ENCODE measurements around the gene PLEKHN1.

The PLEKHN1 gene

DNA sequence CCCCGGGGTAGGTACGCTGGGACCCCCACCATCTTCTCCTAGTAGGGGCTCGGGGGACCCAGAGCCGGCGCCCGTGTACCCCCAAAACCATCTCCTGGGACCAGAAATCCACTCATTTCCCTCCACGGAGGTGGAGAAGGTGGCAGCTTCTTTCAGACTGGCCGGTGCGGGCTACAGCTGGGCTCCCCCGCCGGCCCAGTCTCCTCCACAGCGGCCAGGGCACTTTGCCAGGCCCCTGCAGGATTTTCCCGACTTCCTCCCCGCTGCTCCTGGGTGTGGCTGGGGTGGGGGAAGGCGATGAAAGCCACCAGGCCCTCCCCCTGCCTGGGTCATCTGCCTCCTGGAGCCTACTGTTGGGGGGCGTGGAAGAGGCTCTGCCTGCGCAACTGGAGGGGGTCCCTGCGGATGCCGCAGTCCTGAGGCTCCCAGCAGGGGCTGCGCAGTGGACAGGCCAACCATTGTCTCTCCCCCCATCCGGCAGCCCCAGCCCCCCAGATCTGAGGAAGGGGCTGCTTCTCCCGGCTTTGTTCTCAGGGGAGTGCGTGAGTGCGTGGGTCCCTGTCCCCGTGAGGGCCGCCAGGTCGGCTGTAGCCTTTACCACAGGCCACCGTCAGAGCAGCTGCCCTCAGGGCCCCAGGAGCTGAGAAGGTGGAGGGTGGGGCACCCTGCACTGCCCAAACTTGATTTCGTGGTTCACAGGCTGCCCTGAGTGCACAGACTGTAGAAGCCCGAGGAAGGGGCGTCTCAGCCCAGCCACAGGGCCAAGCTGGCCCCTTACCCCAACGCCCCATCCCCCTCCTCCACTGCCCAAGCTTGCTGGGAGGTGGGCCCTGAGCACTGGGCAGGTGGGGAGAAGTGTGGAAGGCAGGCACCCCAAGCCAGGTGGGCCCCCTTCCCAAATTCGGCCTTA, 55.0 kb downstream of the PLEKHN1 start (continued):
- TF ChIP-seq SP2 (tag by site-specific recombination; IDR thresholded peaks at IDR 0.05) = 0 out of 2 replicates have a peak, but pooled peaks have one; percentile 29
- no peak for TF ChIP-seq HOXD13 (CRISPR knock-in tag; IDR thresholded peaks at IDR 0.05; ENCODE audit: borderline replicate concordance)
- no peak for TF ChIP-seq ZNF785 (tag by site-specific recombination; IDR thresholded peaks at IDR 0.05)
- TF ChIP-seq ZNF2 (tag by site-specific recombination; IDR thresholded peaks at IDR 0.05) = 0 out of 2 replicates have a peak, but pooled peaks have one; percentile 12
- no peak for TF ChIP-seq ZNF19 (tag by site-specific recombination; IDR thresholded peaks at IDR 0.05; ENCODE audit: low read depth)
- no peak for TF ChIP-seq ZNF707 (tag by site-specific recombination; IDR thresholded peaks at IDR 0.05)
- TF ChIP-seq, protein P1, sequence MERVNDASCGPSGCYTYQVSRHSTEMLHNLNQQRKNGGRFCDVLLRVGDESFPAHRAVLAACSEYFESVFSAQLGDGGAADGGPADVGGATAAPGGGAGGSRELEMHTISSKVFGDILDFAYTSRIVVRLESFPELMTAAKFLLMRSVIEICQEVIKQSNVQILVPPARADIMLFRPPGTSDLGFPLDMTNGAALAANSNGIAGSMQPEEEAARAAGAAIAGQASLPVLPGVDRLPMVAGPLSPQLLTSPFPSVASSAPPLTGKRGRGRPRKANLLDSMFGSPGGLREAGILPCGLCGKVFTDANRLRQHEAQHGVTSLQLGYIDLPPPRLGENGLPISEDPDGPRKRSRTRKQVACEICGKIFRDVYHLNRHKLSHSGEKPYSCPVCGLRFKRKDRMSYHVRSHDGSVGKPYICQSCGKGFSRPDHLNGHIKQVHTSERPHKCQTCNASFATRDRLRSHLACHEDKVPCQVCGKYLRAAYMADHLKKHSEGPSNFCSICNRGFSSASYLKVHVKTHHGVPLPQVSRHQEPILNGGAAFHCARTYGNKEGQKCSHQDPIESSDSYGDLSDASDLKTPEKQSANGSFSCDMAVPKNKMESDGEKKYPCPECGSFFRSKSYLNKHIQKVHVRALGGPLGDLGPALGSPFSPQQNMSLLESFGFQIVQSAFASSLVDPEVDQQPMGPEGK (tag by site-specific recombination; IDR thresholded peaks at IDR 0.05) = peak; percentile 78; the same call in 1 of the 2 replicates
- no peak for TF ChIP-seq ZNF521 (tag by site-specific recombination; IDR thresholded peaks at IDR 0.05)
- no peak for TF ChIP-seq ZNF404 (tag by site-specific recombination; IDR thresholded peaks at IDR 0.05)
- TF ChIP-seq ZBTB8A (tag by site-specific recombination; IDR thresholded peaks at IDR 0.05) = peak; percentile 50; the same call in 1 of the 2 replicates
- no peak for TF ChIP-seq CTCF (tag by site-specific recombination; IDR thresholded peaks at IDR 0.05)
- TF ChIP-seq REPIN1 (tag by site-specific recombination; IDR thresholded peaks at IDR 0.05; ENCODE audit: low read depth) = no peak
- TF ChIP-seq ZNF76 (tag by site-specific recombination; IDR thresholded peaks at IDR 0.05; ENCODE audit: borderline replicate concordance, low read depth) = peak; percentile 81
- no peak for TF ChIP-seq ZNF175 (tag by site-specific recombination; IDR thresholded peaks at IDR 0.05)
- TF ChIP-seq, protein P2, sequence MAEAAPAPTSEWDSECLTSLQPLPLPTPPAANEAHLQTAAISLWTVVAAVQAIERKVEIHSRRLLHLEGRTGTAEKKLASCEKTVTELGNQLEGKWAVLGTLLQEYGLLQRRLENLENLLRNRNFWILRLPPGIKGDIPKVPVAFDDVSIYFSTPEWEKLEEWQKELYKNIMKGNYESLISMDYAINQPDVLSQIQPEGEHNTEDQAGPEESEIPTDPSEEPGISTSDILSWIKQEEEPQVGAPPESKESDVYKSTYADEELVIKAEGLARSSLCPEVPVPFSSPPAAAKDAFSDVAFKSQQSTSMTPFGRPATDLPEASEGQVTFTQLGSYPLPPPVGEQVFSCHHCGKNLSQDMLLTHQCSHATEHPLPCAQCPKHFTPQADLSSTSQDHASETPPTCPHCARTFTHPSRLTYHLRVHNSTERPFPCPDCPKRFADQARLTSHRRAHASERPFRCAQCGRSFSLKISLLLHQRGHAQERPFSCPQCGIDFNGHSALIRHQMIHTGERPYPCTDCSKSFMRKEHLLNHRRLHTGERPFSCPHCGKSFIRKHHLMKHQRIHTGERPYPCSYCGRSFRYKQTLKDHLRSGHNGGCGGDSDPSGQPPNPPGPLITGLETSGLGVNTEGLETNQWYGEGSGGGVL (tag by site-specific recombination; IDR thresholded peaks at IDR 0.05) = peak; percentile 87
- TF ChIP-seq KLF16 (tag by site-specific recombination; IDR thresholded peaks at IDR 0.05) = 0 out of 2 replicates have a peak, but pooled peaks have one; percentile 52
- no peak for TF ChIP-seq ZNF510 (tag by site-specific recombination; IDR thresholded peaks at IDR 0.05; ENCODE audit: insufficient replicate concordance)
- no peak for TF ChIP-seq ZNF248 (tag by site-specific recombination; IDR thresholded peaks at IDR 0.05)
- TF ChIP-seq ZNF692 (tag by site-specific recombination; IDR thresholded peaks at IDR 0.05) = no peak
- peak; percentile 81 for TF ChIP-seq ZBTB10 (tag by site-specific recombination; IDR thresholded peaks at IDR 0.05)

Data from HEK293 (cell line).